Measurements from ENCODE around the gene KRT12. TPM values are rescaled to one million over a fixed set of nuclear protein-coding genes. Genes with fewer than 3 reads are reported as not detected.

KRT12 gene
- total RNA-seq, 1 donor from 2014 or later, result not detected

GRCh38 chr17:40827746-40828453 lies 39.1 kb downstream of the KRT12 start:
- Mint-ChIP-seq H3K27ac (ENCODE audit: unreplicated experiment) (no peak overlapping the region), H3K4me1 (ENCODE audit: low read depth, unreplicated experiment) (no peaks in the 10 kb centered on the region), H3K27me3 (ENCODE audit: unreplicated experiment) (peaks cover 4% of the 10 kb centered on the region), H3K9me3 (ENCODE audit: unreplicated experiment) (no peaks in the 10 kb centered on the region), H3K4me3 (ENCODE audit: unreplicated experiment) (no peak overlapping the region), H3K36me3 (ENCODE audit: unreplicated experiment) (no peaks in the 10 kb centered on the region)
- no peak for DNase-seq
- TF ChIP-seq CTCF (IDR thresholded peaks at IDR 0.05; ENCODE audit: partially characterized antibody, unreplicated experiment), result no peak

GRCh38 chr17:40825599-40825998 lies 41.4 kb downstream of the KRT12 start:
- Mint-ChIP-seq H3K4me3 (ENCODE audit: unreplicated experiment) (no peak overlapping the region), H3K9me3 (ENCODE audit: unreplicated experiment) (no peaks in the 10 kb centered on the region), H3K36me3 (ENCODE audit: unreplicated experiment) (no peaks in the 10 kb centered on the region), H3K27me3 (ENCODE audit: unreplicated experiment) (peaks cover 4% of the 10 kb centered on the region), H3K27ac (ENCODE audit: unreplicated experiment) (no peak overlapping the region), H3K4me1 (ENCODE audit: low read depth, unreplicated experiment) (no peaks in the 10 kb centered on the region)
- no peak for TF ChIP-seq CTCF (IDR thresholded peaks at IDR 0.05; ENCODE audit: partially characterized antibody, unreplicated experiment)
- no peak for DNase-seq

GRCh38 chr17:40824015-40824832 lies 42.8 kb downstream of the KRT12 start:
- no peak overlapping the region for H3K4me3 Mint-ChIP-seq (ENCODE audit: unreplicated experiment)
- H3K9me3 Mint-ChIP-seq (ENCODE audit: unreplicated experiment), result no peaks in the 10 kb centered on the region
- no peaks in the 10 kb centered on the region for H3K36me3 Mint-ChIP-seq (ENCODE audit: unreplicated experiment)
- H3K27me3 Mint-ChIP-seq (ENCODE audit: unreplicated experiment), result peaks cover 4% of the 10 kb centered on the region
- H3K27ac Mint-ChIP-seq (ENCODE audit: unreplicated experiment), result no peak overlapping the region
- H3K4me1 Mint-ChIP-seq (ENCODE audit: low read depth, unreplicated experiment), result no peaks in the 10 kb centered on the region
- no peak for TF ChIP-seq CTCF (IDR thresholded peaks at IDR 0.05; ENCODE audit: partially characterized antibody, unreplicated experiment)
- DNase-seq, result no peak

- no peaks in the 10 kb centered on the region for H3K27me3 Mint-ChIP-seq (ENCODE audit: unreplicated experiment)
- H3K4me3 Mint-ChIP-seq (ENCODE audit: unreplicated experiment), result no peak within 1 kb of the TSS
- TF ChIP-seq CTCF (IDR thresholded peaks at IDR 0.05; ENCODE audit: partially characterized antibody, unreplicated experiment), result no peak
Observed at GRCh38 chr17:40822132-40822812, 44.8 kb downstream of the KRT12 start, which contains the start of gene KRT10. TSS of gene KRT10 (minus strand) at chr17:40822614. CDS start at chr17:40822585, 29 bp downstream.

More at GRCh38 chr17:40822132-40822812, 44.8 kb downstream of the KRT12 start, which contains the start of gene KRT10:
- no peaks in the 10 kb centered on the region for H3K9me3 Mint-ChIP-seq (ENCODE audit: unreplicated experiment)
- no peak within 1 kb of the TSS for H3K27ac Mint-ChIP-seq (ENCODE audit: unreplicated experiment)
- DNase-seq, result no peak
- H3K4me1 Mint-ChIP-seq (ENCODE audit: low read depth, unreplicated experiment), result peaks cover 2% of the 10 kb centered on the region
- no peaks in the 10 kb centered on the region for H3K36me3 Mint-ChIP-seq (ENCODE audit: unreplicated experiment)

Data from glutamatergic neuron (in vitro differentiated cells).